ENCODE measurements around the gene TGFB2.

The TGFB2 gene

GRCh38 chr1:218383051-218383450 lies 37.9 kb downstream of the TGFB2 start:
- Histone ChIP-seq H4K20me1 (ENCODE audit: insufficient read depth, low read length) (no peaks in the 10 kb centered on the region), H3K27ac (ENCODE audit: low read length) (no peak overlapping the region), H3K9ac (ENCODE audit: low read depth, low read length) (no peak overlapping the region), H3K36me3 (ENCODE audit: insufficient read depth, low read length) (no peaks in the 10 kb centered on the region), H3K79me2 (ENCODE audit: insufficient read depth, low read length) (no peaks in the 10 kb centered on the region), H3K9me3 (ENCODE audit: insufficient read depth, low read length, severe bottlenecking) (no peaks in the 10 kb centered on the region), H3K4me3 (ENCODE audit: low read depth in 1 of 2, low read length in 2 of 2) (no peak overlapping the region), H3K4me1 (ENCODE audit: insufficient read depth, low read length) (no peaks in the 10 kb centered on the region), H3K27me3 (ENCODE audit: insufficient read depth, low read length, poor library complexity) (no peaks in the 10 kb centered on the region), H2AFZ (ENCODE audit: low read depth, low read length) (no peak overlapping the region), H3K4me2 (ENCODE audit: insufficient read depth, low read length) (no peak overlapping the region)
- no peak for TF ChIP-seq EZH2 (IDR thresholded peaks at IDR 0.05; ENCODE audit: borderline replicate concordance, low read depth, low read length, severe bottlenecking)
- TF ChIP-seq, protein P1, sequence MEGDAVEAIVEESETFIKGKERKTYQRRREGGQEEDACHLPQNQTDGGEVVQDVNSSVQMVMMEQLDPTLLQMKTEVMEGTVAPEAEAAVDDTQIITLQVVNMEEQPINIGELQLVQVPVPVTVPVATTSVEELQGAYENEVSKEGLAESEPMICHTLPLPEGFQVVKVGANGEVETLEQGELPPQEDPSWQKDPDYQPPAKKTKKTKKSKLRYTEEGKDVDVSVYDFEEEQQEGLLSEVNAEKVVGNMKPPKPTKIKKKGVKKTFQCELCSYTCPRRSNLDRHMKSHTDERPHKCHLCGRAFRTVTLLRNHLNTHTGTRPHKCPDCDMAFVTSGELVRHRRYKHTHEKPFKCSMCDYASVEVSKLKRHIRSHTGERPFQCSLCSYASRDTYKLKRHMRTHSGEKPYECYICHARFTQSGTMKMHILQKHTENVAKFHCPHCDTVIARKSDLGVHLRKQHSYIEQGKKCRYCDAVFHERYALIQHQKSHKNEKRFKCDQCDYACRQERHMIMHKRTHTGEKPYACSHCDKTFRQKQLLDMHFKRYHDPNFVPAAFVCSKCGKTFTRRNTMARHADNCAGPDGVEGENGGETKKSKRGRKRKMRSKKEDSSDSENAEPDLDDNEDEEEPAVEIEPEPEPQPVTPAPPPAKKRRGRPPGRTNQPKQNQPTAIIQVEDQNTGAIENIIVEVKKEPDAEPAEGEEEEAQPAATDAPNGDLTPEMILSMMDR (IDR thresholded peaks at IDR 0.05; ENCODE audit: borderline replicate concordance, extremely low read depth, low read length, poor library complexity, severe bottlenecking): no peak
- ATAC-seq (ENCODE audit: insufficient read depth, low read depth) (no peak), DNase-seq (no peak)

DNA sequence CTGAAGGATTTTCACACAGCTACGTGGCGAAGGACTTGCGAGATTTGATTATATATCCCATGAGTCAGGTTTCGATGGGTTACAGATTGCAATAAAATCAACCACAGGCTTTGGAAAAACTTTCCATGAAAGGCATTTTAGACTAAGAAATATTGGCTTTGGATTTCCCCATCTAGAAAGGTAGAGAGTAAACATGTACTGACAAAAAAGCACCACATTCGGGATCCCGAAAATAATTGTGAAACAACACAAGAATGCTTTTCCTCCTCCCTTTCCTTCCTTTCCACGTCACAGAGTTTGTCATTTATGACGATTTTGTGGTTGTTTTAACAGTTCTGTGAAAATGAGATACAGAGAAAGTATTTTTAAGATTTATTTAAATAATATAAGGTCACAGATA lies 38.5 kb downstream of the TGFB2 start:
- Histone ChIP-seq H3K27me3 (ENCODE audit: insufficient read depth, low read length, poor library complexity) (no peaks in the 10 kb centered on the region), H3K27ac (ENCODE audit: low read length) (no peak overlapping the region), H3K4me1 (ENCODE audit: insufficient read depth, low read length) (no peaks in the 10 kb centered on the region), H2AFZ (ENCODE audit: low read depth, low read length) (no peak overlapping the region), H3K79me2 (ENCODE audit: insufficient read depth, low read length) (no peaks in the 10 kb centered on the region), H3K9me3 (ENCODE audit: insufficient read depth, low read length, severe bottlenecking) (no peaks in the 10 kb centered on the region), H3K36me3 (ENCODE audit: insufficient read depth, low read length) (no peaks in the 10 kb centered on the region), H3K4me2 (ENCODE audit: insufficient read depth, low read length) (no peak overlapping the region), H3K9ac (ENCODE audit: low read depth, low read length) (no peak overlapping the region), H3K4me3 (ENCODE audit: low read depth in 1 of 2, low read length in 2 of 2) (no peak overlapping the region), H4K20me1 (ENCODE audit: insufficient read depth, low read length) (no peaks in the 10 kb centered on the region)
- no peak for ATAC-seq (ENCODE audit: insufficient read depth, low read depth)
- TF ChIP-seq EZH2 (IDR thresholded peaks at IDR 0.05; ENCODE audit: borderline replicate concordance, low read depth, low read length, severe bottlenecking): no peak
- TF ChIP-seq, protein P1 (IDR thresholded peaks at IDR 0.05; ENCODE audit: borderline replicate concordance, extremely low read depth, low read length, poor library complexity, severe bottlenecking): no peak
- no peak for DNase-seq

DNA sequence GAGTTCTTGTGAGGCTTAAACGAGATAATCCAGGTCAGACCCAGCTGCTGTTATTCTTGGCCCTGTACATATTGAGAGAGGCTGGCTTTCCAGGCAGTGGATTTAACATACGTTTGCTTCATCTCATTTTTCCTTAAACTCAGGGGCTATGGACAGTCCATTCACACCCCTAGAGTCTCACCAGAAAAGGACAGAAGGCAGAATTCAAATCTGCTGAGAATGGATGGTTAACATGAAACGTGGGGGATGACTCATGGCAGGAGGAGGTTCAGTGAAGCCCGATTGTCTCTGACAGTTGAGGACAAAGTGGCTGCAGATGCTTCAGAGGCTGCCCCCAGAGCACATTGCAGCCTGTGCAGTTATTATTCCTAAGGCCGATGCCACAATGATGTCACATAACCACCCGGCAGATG lies 39.5 kb downstream of the TGFB2 start:
- no peaks in the 10 kb centered on the region for H3K79me2 ChIP-seq (ENCODE audit: insufficient read depth, low read length)
- TF ChIP-seq, protein P1 (IDR thresholded peaks at IDR 0.05; ENCODE audit: borderline replicate concordance, extremely low read depth, low read length, poor library complexity, severe bottlenecking): no peak
- no peak for TF ChIP-seq EZH2 (IDR thresholded peaks at IDR 0.05; ENCODE audit: borderline replicate concordance, low read depth, low read length, severe bottlenecking)
- no peak overlapping the region for H2AFZ ChIP-seq (ENCODE audit: low read depth, low read length)
- H3K27ac ChIP-seq (ENCODE audit: low read length): no peak overlapping the region
- no peaks in the 10 kb centered on the region for H3K27me3 ChIP-seq (ENCODE audit: insufficient read depth, low read length, poor library complexity)
- DNase-seq: no peak
- no peak overlapping the region for H3K9ac ChIP-seq (ENCODE audit: low read depth, low read length)
- no peaks in the 10 kb centered on the region for H3K9me3 ChIP-seq (ENCODE audit: insufficient read depth, low read length, severe bottlenecking)
- H3K4me3 ChIP-seq (ENCODE audit: low read depth in 1 of 2, low read length in 2 of 2): no peak overlapping the region
- H3K4me2 ChIP-seq (ENCODE audit: insufficient read depth, low read length): no peak overlapping the region
- no peak for ATAC-seq (ENCODE audit: insufficient read depth, low read depth)
- H4K20me1 ChIP-seq (ENCODE audit: insufficient read depth, low read length): no peaks in the 10 kb centered on the region
- H3K36me3 ChIP-seq (ENCODE audit: insufficient read depth, low read length): no peaks in the 10 kb centered on the region
- H3K4me1 ChIP-seq (ENCODE audit: insufficient read depth, low read length): no peaks in the 10 kb centered on the region

DNA sequence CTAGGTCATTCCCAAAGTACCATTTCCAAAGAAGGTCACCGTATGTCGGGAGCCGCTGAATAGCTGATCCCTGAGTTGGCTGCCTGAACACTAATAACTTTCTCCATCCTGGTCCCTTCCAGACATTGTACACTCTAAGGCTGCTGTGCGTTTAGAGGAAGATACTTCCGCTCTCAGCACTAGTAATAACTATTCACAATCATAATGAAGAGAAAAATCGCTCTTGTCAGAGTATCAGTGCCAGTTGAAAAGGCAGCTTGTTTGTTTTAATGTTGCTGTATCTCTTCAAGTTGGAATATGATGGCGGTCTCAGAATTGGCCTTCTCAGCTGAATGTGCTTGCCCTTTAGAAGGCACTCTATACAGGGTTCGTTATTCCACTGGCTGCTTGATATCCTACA lies 43.5 kb downstream of the TGFB2 start:
- no peaks in the 10 kb centered on the region for H3K79me2 ChIP-seq (ENCODE audit: insufficient read depth, low read length)

More for the DNA sequence above, 43.5 kb downstream of the TGFB2 start:
- H4K20me1 ChIP-seq (ENCODE audit: insufficient read depth, low read length): no peaks in the 10 kb centered on the region
- H3K9me3 ChIP-seq (ENCODE audit: insufficient read depth, low read length, severe bottlenecking): no peaks in the 10 kb centered on the region
- ATAC-seq (ENCODE audit: insufficient read depth, low read depth): no peak
- no peak overlapping the region for H3K27ac ChIP-seq (ENCODE audit: low read length)
- no peak overlapping the region for H3K4me3 ChIP-seq (ENCODE audit: low read depth in 1 of 2, low read length in 2 of 2)
- no peaks in the 10 kb centered on the region for H3K36me3 ChIP-seq (ENCODE audit: insufficient read depth, low read length)
- H2AFZ ChIP-seq (ENCODE audit: low read depth, low read length): no peak overlapping the region
- no peaks in the 10 kb centered on the region for H3K4me1 ChIP-seq (ENCODE audit: insufficient read depth, low read length)
- no peak overlapping the region for H3K9ac ChIP-seq (ENCODE audit: low read depth, low read length)
- no peak for DNase-seq
- H3K27me3 ChIP-seq (ENCODE audit: insufficient read depth, low read length, poor library complexity): no peaks in the 10 kb centered on the region
- no peak overlapping the region for H3K4me2 ChIP-seq (ENCODE audit: insufficient read depth, low read length)
- no peak for TF ChIP-seq EZH2 (IDR thresholded peaks at IDR 0.05; ENCODE audit: borderline replicate concordance, low read depth, low read length, severe bottlenecking)
- TF ChIP-seq, protein P1 (IDR thresholded peaks at IDR 0.05; ENCODE audit: borderline replicate concordance, extremely low read depth, low read length, poor library complexity, severe bottlenecking): no peak

Measured in DND-41 (cell line).